ENCODE results near the gene TMEM255B.
A peak's percentile ranks its signal among the peaks of the same experiment; 100 is the strongest.

The TMEM255B gene

GRCh38 chr13:113845055-113845454 is 86.0 kb downstream of the TMEM255B start:
- Histone ChIP-seq H3K9ac (ENCODE audit: low read length) (no peak overlapping the region), H2BK5ac (ENCODE audit: low read length) (no peak overlapping the region), H3K4me2 (ENCODE audit: low read length) (no peak overlapping the region), H3K56ac (ENCODE audit: low read length) (no peak overlapping the region), H3K79me2 (ENCODE audit: control insufficient read depth, insufficient read depth, low read length) (no peaks in the 10 kb centered on the region), H3K18ac (ENCODE audit: low read length) (no peak overlapping the region), H3K79me1 (ENCODE audit: low read length) (no peaks in the 10 kb centered on the region), H2AK5ac (ENCODE audit: low read length) (no peak overlapping the region), H3K4me1 (ENCODE audit: control insufficient read depth, low read depth, low read length) (no peaks in the 10 kb centered on the region), H3K4me3 (ENCODE audit: low read length) (no peak overlapping the region), H3K27ac (ENCODE audit: low read depth, low read length) (no peak overlapping the region), H3K36me3 (ENCODE audit: control insufficient read depth, insufficient read depth, low read length) (no peaks in the 10 kb centered on the region), H2BK15ac (replicated peaks; ENCODE audit: low read depth) (no peak overlapping the region), H4K8ac (ENCODE audit: low read depth, low read length) (no peak overlapping the region), H3K23ac (ENCODE audit: low read length) (no peak overlapping the region), H3K27me3 (ENCODE audit: insufficient read depth, low read length, poor library complexity) (no peaks in the 10 kb centered on the region), H4K5ac (ENCODE audit: low read length) (no peak overlapping the region), H3K4ac (ENCODE audit: low read depth, low read length) (no peak overlapping the region), H2BK120ac (ENCODE audit: low read depth, low read length) (no peak overlapping the region)
- WGBS (ENCODE audit: extremely low coverage, insufficient coverage, low lambda C conversion rate) = no CpG with 5 or more reads among the region's 13 CpGs
- no peak for DNase-seq

- Histone ChIP-seq H3K56ac (ENCODE audit: low read length) (no peak overlapping the region), H3K4ac (ENCODE audit: low read depth, low read length) (no peak overlapping the region), H2BK120ac (ENCODE audit: low read depth, low read length) (no peak overlapping the region), H3K4me2 (ENCODE audit: low read length) (no peak overlapping the region), H3K18ac (ENCODE audit: low read length) (no peak overlapping the region), H3K23ac (ENCODE audit: low read length) (no peak overlapping the region), H3K79me2 (ENCODE audit: control insufficient read depth, insufficient read depth, low read length) (no peaks in the 10 kb centered on the region), H3K27me3 (ENCODE audit: insufficient read depth, low read length, poor library complexity) (no peaks in the 10 kb centered on the region), H3K27ac (ENCODE audit: low read depth, low read length) (no peak overlapping the region), H2AK5ac (ENCODE audit: low read length) (no peak overlapping the region), H3K79me1 (ENCODE audit: low read length) (no peaks in the 10 kb centered on the region), H2BK5ac (ENCODE audit: low read length) (no peak overlapping the region), H4K8ac (ENCODE audit: low read depth, low read length) (no peak overlapping the region), H2BK15ac (replicated peaks; ENCODE audit: low read depth) (no peak overlapping the region), H4K5ac (ENCODE audit: low read length) (no peak overlapping the region), H3K36me3 (ENCODE audit: control insufficient read depth, insufficient read depth, low read length) (no peaks in the 10 kb centered on the region), H3K4me1 (ENCODE audit: control insufficient read depth, low read depth, low read length) (no peaks in the 10 kb centered on the region), H3K9ac (ENCODE audit: low read length) (no peak overlapping the region), H3K4me3 (ENCODE audit: low read length) (no peak overlapping the region)
- DNase-seq = no peak
- WGBS (ENCODE audit: extremely low coverage, insufficient coverage, low lambda C conversion rate) = no CpG with 5 or more reads among the region's 30 CpGs
Observed at GRCh38 chr13:113845723-113846635, 87.0 kb downstream of the TMEM255B start.

GRCh38 chr13:113846636-113847318 is 87.8 kb downstream of the TMEM255B start:
- H3K79me2 ChIP-seq (ENCODE audit: control insufficient read depth, insufficient read depth, low read length) = no peaks in the 10 kb centered on the region
- no peak overlapping the region for H3K23ac ChIP-seq (ENCODE audit: low read length)
- no peak overlapping the region for H3K9ac ChIP-seq (ENCODE audit: low read length)
- no peak overlapping the region for H4K8ac ChIP-seq (ENCODE audit: low read depth, low read length)
- H3K36me3 ChIP-seq (ENCODE audit: control insufficient read depth, insufficient read depth, low read length) = no peaks in the 10 kb centered on the region
- H3K18ac ChIP-seq (ENCODE audit: low read length) = no peak overlapping the region
- H3K79me1 ChIP-seq (ENCODE audit: low read length) = no peaks in the 10 kb centered on the region
- no peaks in the 10 kb centered on the region for H3K27me3 ChIP-seq (ENCODE audit: insufficient read depth, low read length, poor library complexity)
- H3K56ac ChIP-seq (ENCODE audit: low read length) = no peak overlapping the region
- H3K4me3 ChIP-seq (ENCODE audit: low read length) = no peak overlapping the region
- H4K5ac ChIP-seq (ENCODE audit: low read length) = no peak overlapping the region
- H2BK15ac ChIP-seq (replicated peaks; ENCODE audit: low read depth) = no peak overlapping the region
- no peak for DNase-seq
- H2BK120ac ChIP-seq (ENCODE audit: low read depth, low read length) = no peak overlapping the region
- H2AK5ac ChIP-seq (ENCODE audit: low read length) = no peak overlapping the region
- no peak overlapping the region for H3K4me2 ChIP-seq (ENCODE audit: low read length)
- WGBS (ENCODE audit: extremely low coverage, insufficient coverage, low lambda C conversion rate) = no CpG with 5 or more reads among the region's 28 CpGs
- H3K27ac ChIP-seq (ENCODE audit: low read depth, low read length) = no peak overlapping the region
- H2BK5ac ChIP-seq (ENCODE audit: low read length) = no peak overlapping the region
- no peak overlapping the region for H3K4ac ChIP-seq (ENCODE audit: low read depth, low read length)
- no peaks in the 10 kb centered on the region for H3K4me1 ChIP-seq (ENCODE audit: control insufficient read depth, low read depth, low read length)

- Histone ChIP-seq H3K4me1 (ENCODE audit: control insufficient read depth, low read depth, low read length) (no peaks in the 10 kb centered on the region), H3K56ac (ENCODE audit: low read length) (no peak overlapping the region), H3K18ac (ENCODE audit: low read length) (no peak overlapping the region), H4K5ac (ENCODE audit: low read length) (no peak overlapping the region), H2BK5ac (ENCODE audit: low read length) (no peak overlapping the region), H3K23ac (ENCODE audit: low read length) (peak overlapping the region; percentile 50), H3K4me2 (ENCODE audit: low read length) (no peak overlapping the region), H2BK120ac (ENCODE audit: low read depth, low read length) (no peak overlapping the region), H2BK15ac (replicated peaks; ENCODE audit: low read depth) (no peak overlapping the region), H3K79me1 (ENCODE audit: low read length) (no peaks in the 10 kb centered on the region), H3K4ac (ENCODE audit: low read depth, low read length) (no peak overlapping the region), H3K4me3 (ENCODE audit: low read length) (no peak overlapping the region), H3K9ac (ENCODE audit: low read length) (no peak overlapping the region), H3K27me3 (ENCODE audit: insufficient read depth, low read length, poor library complexity) (no peaks in the 10 kb centered on the region), H4K8ac (ENCODE audit: low read depth, low read length) (no peak overlapping the region), H2AK5ac (ENCODE audit: low read length) (no peak overlapping the region), H3K27ac (ENCODE audit: low read depth, low read length) (no peak overlapping the region), H3K79me2 (ENCODE audit: control insufficient read depth, insufficient read depth, low read length) (no peaks in the 10 kb centered on the region), H3K36me3 (ENCODE audit: control insufficient read depth, insufficient read depth, low read length) (no peaks in the 10 kb centered on the region)
- no CpG with 5 or more reads among the region's 8 CpGs for WGBS (ENCODE audit: extremely low coverage, insufficient coverage, low lambda C conversion rate)
- no peak for DNase-seq
Observed at GRCh38 chr13:113848020-113848419, 89.0 kb downstream of the TMEM255B start.

GRCh38 chr13:113848431-113849260 is 89.6 kb downstream of the TMEM255B start:
- no peak overlapping the region for H4K5ac ChIP-seq (ENCODE audit: low read length)
- no CpG with 5 or more reads among the region's 18 CpGs for WGBS (ENCODE audit: extremely low coverage, insufficient coverage, low lambda C conversion rate)
- H3K56ac ChIP-seq (ENCODE audit: low read length) = peak overlapping the region; percentile 12
- no peak overlapping the region for H3K4ac ChIP-seq (ENCODE audit: low read depth, low read length)
- no peak overlapping the region for H3K27ac ChIP-seq (ENCODE audit: low read depth, low read length)
- peak overlapping the region; percentile 50 for H3K23ac ChIP-seq (ENCODE audit: low read length)
- no peak overlapping the region for H2AK5ac ChIP-seq (ENCODE audit: low read length)
- H3K18ac ChIP-seq (ENCODE audit: low read length) = no peak overlapping the region
- H3K4me1 ChIP-seq (ENCODE audit: control insufficient read depth, low read depth, low read length) = no peaks in the 10 kb centered on the region
- no peaks in the 10 kb centered on the region for H3K79me1 ChIP-seq (ENCODE audit: low read length)
- no peak overlapping the region for H2BK120ac ChIP-seq (ENCODE audit: low read depth, low read length)
- no peaks in the 10 kb centered on the region for H3K36me3 ChIP-seq (ENCODE audit: control insufficient read depth, insufficient read depth, low read length)
- no peak overlapping the region for H2BK5ac ChIP-seq (ENCODE audit: low read length)
- H3K27me3 ChIP-seq (ENCODE audit: insufficient read depth, low read length, poor library complexity) = no peaks in the 10 kb centered on the region
- H4K8ac ChIP-seq (ENCODE audit: low read depth, low read length) = no peak overlapping the region
- no peak overlapping the region for H3K4me3 ChIP-seq (ENCODE audit: low read length)
- no peak overlapping the region for H3K4me2 ChIP-seq (ENCODE audit: low read length)
- no peak overlapping the region for H3K9ac ChIP-seq (ENCODE audit: low read length)
- H3K79me2 ChIP-seq (ENCODE audit: control insufficient read depth, insufficient read depth, low read length) = no peaks in the 10 kb centered on the region
- no peak overlapping the region for H2BK15ac ChIP-seq (replicated peaks; ENCODE audit: low read depth)
- peak; percentile 28 for DNase-seq
